ENCODE measurements around the gene SPTBN5.

DNA sequence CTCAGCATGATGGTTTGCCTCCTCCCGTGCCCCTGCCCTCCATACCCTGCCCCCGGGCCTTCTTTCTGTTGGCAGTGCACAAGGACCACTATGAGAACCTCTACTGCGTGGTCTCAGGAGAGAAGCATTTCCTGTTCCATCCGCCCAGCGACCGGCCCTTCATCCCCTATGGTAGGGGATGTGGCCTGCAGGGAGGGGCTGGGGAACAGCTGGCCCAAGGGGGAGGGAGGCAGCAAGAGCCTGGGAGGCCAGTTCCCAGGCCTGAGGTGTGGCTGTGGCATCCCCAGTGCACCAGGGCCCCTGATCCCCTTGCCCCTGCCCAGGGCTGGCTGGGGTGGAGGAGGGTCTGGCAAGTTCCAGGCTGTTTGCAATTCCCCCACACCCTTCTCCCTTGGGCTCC lies 57.8 kb downstream of the SPTBN5 start:
- no peak for TF ChIP-seq EZH2 (optimal IDR thresholded peaks at IDR 0.05; ENCODE audit: low read depth, low read length)
- TF ChIP-seq, protein P1, sequence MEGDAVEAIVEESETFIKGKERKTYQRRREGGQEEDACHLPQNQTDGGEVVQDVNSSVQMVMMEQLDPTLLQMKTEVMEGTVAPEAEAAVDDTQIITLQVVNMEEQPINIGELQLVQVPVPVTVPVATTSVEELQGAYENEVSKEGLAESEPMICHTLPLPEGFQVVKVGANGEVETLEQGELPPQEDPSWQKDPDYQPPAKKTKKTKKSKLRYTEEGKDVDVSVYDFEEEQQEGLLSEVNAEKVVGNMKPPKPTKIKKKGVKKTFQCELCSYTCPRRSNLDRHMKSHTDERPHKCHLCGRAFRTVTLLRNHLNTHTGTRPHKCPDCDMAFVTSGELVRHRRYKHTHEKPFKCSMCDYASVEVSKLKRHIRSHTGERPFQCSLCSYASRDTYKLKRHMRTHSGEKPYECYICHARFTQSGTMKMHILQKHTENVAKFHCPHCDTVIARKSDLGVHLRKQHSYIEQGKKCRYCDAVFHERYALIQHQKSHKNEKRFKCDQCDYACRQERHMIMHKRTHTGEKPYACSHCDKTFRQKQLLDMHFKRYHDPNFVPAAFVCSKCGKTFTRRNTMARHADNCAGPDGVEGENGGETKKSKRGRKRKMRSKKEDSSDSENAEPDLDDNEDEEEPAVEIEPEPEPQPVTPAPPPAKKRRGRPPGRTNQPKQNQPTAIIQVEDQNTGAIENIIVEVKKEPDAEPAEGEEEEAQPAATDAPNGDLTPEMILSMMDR (IDR thresholded peaks at IDR 0.05; ENCODE audit: low read length) = no peak
- TF ChIP-seq EZH2phosphoT487 (IDR thresholded peaks at IDR 0.05; ENCODE audit: low read length) = no peak

All from MM.1S (cell line).